Mesendoderm (in vitro differentiated cells): ENCODE results near the gene TAOK3.
"Not testable (repeated sequence)": the region's sequence is repeated elsewhere in the genome, so short reads cannot be mapped to it uniquely, and the experiment has no call there.

ENCODE experiments used
- DNase-seq: peaks from one replicate; pipeline ENCODE4 v3.0.0; 2013
- H2AK5ac ChIP-seq: 2 replicates; pipeline ENCODE4 v1.6.1; 2013; ENCODE audit warnings: low read length, inconsistent platforms
- H2BK120ac ChIP-seq: 2 replicates; pipeline ENCODE4 v1.6.1; 2013; ENCODE audit warnings: low read depth, mild to moderate bottlenecking, low read length, moderate library complexity, mixed read lengths
- H2BK15ac ChIP-seq: replicated peaks from 2 replicates; pipeline ENCODE4 v1.6.1; 2013; ENCODE audit warnings: low read depth, mild to moderate bottlenecking, moderate library complexity
- H2BK5ac ChIP-seq: 2 replicates; pipeline ENCODE4 v1.6.1; 2013; ENCODE audit warnings: low read length, inconsistent platforms
- H3K18ac ChIP-seq: 2 replicates; pipeline ENCODE4 v1.6.1; 2013; ENCODE audit warnings: mild to moderate bottlenecking, low read length, mixed read lengths
- H3K23ac ChIP-seq: one replicate; pipeline ENCODE4 v1.6.1; 2013; ENCODE audit warnings: low read length
- H3K27ac ChIP-seq: 2 replicates; pipeline ENCODE4 v1.5.1; 2013; ENCODE audit warnings: low read depth, mild to moderate bottlenecking, inconsistent platforms, low read length, moderate library complexity
- H3K27me3 ChIP-seq: 2 replicates; pipeline ENCODE4 v1.6.1; 2013; ENCODE audit warnings: low read length, control low read depth, mild to moderate bottlenecking, inconsistent platforms; ENCODE audit not compliant: insufficient read depth, poor library complexity
- H3K36me3 ChIP-seq: 2 replicates; pipeline ENCODE4 v1.6.1; 2013; ENCODE audit warnings: low read length, inconsistent platforms; ENCODE audit not compliant: control insufficient read depth, insufficient read depth
- H3K4ac ChIP-seq: one replicate; pipeline ENCODE4 v1.6.1; 2013; ENCODE audit warnings: low read depth, mild to moderate bottlenecking, low read length, moderate library complexity
- H3K4me1 ChIP-seq: 2 replicates; pipeline ENCODE4 v1.6.1; 2013; ENCODE audit warnings: low read depth, low read length, inconsistent platforms; ENCODE audit not compliant: control insufficient read depth
- H3K4me2 ChIP-seq: 2 replicates; pipeline ENCODE4 v1.6.1; 2013; ENCODE audit warnings: low read length
- H3K4me3 ChIP-seq: 2 replicates; pipeline ENCODE4 v1.5.1; 2013; ENCODE audit warnings: mild to moderate bottlenecking, low read length
- H3K56ac ChIP-seq: one replicate; pipeline ENCODE4 v1.6.1; 2013; ENCODE audit warnings: low read length
- H3K79me1 ChIP-seq: 2 replicates; pipeline ENCODE4 v1.6.1; 2013; ENCODE audit warnings: low read length, inconsistent platforms
- H3K79me2 ChIP-seq: 2 replicates; pipeline ENCODE4 v1.6.1; 2013; ENCODE audit warnings: mild to moderate bottlenecking, low read length; ENCODE audit not compliant: control insufficient read depth, insufficient read depth
- H3K9ac ChIP-seq: 2 replicates; pipeline ENCODE4 v1.6.1; 2013; ENCODE audit warnings: low read length, inconsistent platforms
- H4K5ac ChIP-seq: one replicate; pipeline ENCODE4 v1.6.1; 2013; ENCODE audit warnings: low read length
- H4K8ac ChIP-seq: one replicate; pipeline ENCODE4 v1.6.1; 2013; ENCODE audit warnings: low read depth, mild to moderate bottlenecking, control low read depth, low read length, moderate library complexity
- WGBS: extraction: QIAGEN DNeasy Blood & Tissue Kit; methylation state at CpG from one replicate; pipeline ENCODE4 v1.1.7; 2013; ENCODE audit warnings: low lambda C conversion rate, missing lambda C conversion rate; ENCODE audit not compliant: insufficient coverage; ENCODE audit errors: extremely low coverage; 5-methylcytosine and 5-hydroxymethylcytosine counted together

The TAOK3 gene

GRCh38 chr12:118354903-118355302 is 17.8 kb downstream of the TAOK3 start:
- Histone ChIP-seq H3K27ac (no peak overlapping the region), H3K23ac (no peak overlapping the region), H3K79me1 (no peaks in the 10 kb centered on the region), H2BK120ac (no peak overlapping the region), H3K56ac (no peak overlapping the region), H3K4me1 (no peaks in the 10 kb centered on the region), H3K36me3 (no peaks in the 10 kb centered on the region), H3K4me2 (no peak overlapping the region), H3K79me2 (no peaks in the 10 kb centered on the region), H3K4ac (no peak overlapping the region), H4K5ac (no peak overlapping the region), H3K27me3 (no peaks in the 10 kb centered on the region), H4K8ac (no peak overlapping the region), H3K4me3 (no peak overlapping the region), H3K18ac (no peak overlapping the region), H2BK5ac (no peak overlapping the region), H3K9ac (no peak overlapping the region), H2BK15ac (no peak overlapping the region), H2AK5ac (no peak overlapping the region)
- WGBS = no CpG with 5 or more reads among the region's 1 CpG
- DNase-seq = no peak

- H3K4me3 ChIP-seq, H3K4ac ChIP-seq, H3K36me3 ChIP-seq, H3K23ac ChIP-seq, H3K79me1 ChIP-seq, H3K27me3 ChIP-seq, DNase-seq, H2AK5ac ChIP-seq, H3K4me2 ChIP-seq, H2BK5ac ChIP-seq, H4K5ac ChIP-seq, H3K27ac ChIP-seq, H2BK15ac ChIP-seq, H3K4me1 ChIP-seq, H3K18ac ChIP-seq, H2BK120ac ChIP-seq, H3K79me2 ChIP-seq, H3K9ac ChIP-seq, H3K56ac ChIP-seq, H4K8ac ChIP-seq: not testable (repeated sequence)
- no CpG with 5 or more reads among the region's 4 CpGs for WGBS
Observed at GRCh38 chr12:118354503-118354902, 18.2 kb downstream of the TAOK3 start.

DNA sequence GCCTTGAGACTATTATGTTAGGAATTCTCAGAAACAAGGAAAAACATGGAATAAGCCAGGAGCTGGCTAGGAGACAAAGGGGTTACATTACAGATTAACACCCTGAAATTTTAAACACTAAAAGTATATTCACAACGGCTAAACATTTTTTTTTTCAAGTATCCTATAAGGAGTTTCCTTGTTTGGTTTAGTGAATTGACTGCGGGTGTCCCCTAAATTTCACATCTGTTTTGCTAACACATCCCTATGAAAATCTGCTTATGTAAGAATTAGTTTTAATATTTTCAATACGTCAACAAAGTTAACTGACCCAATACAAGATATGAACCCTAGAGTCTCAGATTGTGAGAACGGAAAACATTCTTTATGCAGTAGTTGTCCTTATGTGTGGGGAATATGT is 19.0 kb downstream of the TAOK3 start:
- H2BK120ac ChIP-seq = no peak overlapping the region
- no peak overlapping the region for H3K9ac ChIP-seq
- H3K27ac ChIP-seq = no peak overlapping the region
- H3K79me2 ChIP-seq = no peaks in the 10 kb centered on the region
- WGBS = no CpG with 5 or more reads among the region's 4 CpGs
- H3K18ac ChIP-seq = no peak overlapping the region
- H3K4ac ChIP-seq = no peak overlapping the region
- no peak for DNase-seq
- H4K8ac ChIP-seq = no peak overlapping the region
- no peak overlapping the region for H3K23ac ChIP-seq
- no peaks in the 10 kb centered on the region for H3K79me1 ChIP-seq
- no peaks in the 10 kb centered on the region for H3K4me1 ChIP-seq
- no peak overlapping the region for H2BK5ac ChIP-seq
- H3K27me3 ChIP-seq = no peaks in the 10 kb centered on the region
- no peak overlapping the region for H3K4me2 ChIP-seq
- H2BK15ac ChIP-seq = no peak overlapping the region
- H2AK5ac ChIP-seq = no peak overlapping the region
- H3K4me3 ChIP-seq = no peak overlapping the region
- H3K36me3 ChIP-seq = no peaks in the 10 kb centered on the region
- H4K5ac ChIP-seq = no peak overlapping the region
- H3K56ac ChIP-seq = no peak overlapping the region

GRCh38 chr12:118350908-118351559 is 21.7 kb downstream of the TAOK3 start:
- no peaks in the 10 kb centered on the region for H3K36me3 ChIP-seq
- H3K9ac ChIP-seq = no peak overlapping the region
- H3K79me1 ChIP-seq = no peaks in the 10 kb centered on the region
- H3K23ac ChIP-seq = no peak overlapping the region
- H3K56ac ChIP-seq = no peak overlapping the region
- no peak overlapping the region for H3K27ac ChIP-seq
- H2BK15ac ChIP-seq = no peak overlapping the region
- H4K5ac ChIP-seq = no peak overlapping the region
- no peaks in the 10 kb centered on the region for H3K79me2 ChIP-seq
- H2BK120ac ChIP-seq = no peak overlapping the region
- H2AK5ac ChIP-seq = no peak overlapping the region
- H3K4me1 ChIP-seq = no peaks in the 10 kb centered on the region
- no peak overlapping the region for H2BK5ac ChIP-seq
- no peak overlapping the region for H3K4me3 ChIP-seq
- no peak overlapping the region for H3K18ac ChIP-seq
- DNase-seq = no peak
- H3K4ac ChIP-seq = no peak overlapping the region
- no peak overlapping the region for H4K8ac ChIP-seq
- H3K27me3 ChIP-seq = no peaks in the 10 kb centered on the region
- WGBS = no CpG with 5 or more reads among the region's 6 CpGs
- no peak overlapping the region for H3K4me2 ChIP-seq

- H2BK120ac ChIP-seq = no peak overlapping the region
- no peak overlapping the region for H3K18ac ChIP-seq
Observed at GRCh38 chr12:118347916-118348315, 24.8 kb downstream of the TAOK3 start.

DNA sequence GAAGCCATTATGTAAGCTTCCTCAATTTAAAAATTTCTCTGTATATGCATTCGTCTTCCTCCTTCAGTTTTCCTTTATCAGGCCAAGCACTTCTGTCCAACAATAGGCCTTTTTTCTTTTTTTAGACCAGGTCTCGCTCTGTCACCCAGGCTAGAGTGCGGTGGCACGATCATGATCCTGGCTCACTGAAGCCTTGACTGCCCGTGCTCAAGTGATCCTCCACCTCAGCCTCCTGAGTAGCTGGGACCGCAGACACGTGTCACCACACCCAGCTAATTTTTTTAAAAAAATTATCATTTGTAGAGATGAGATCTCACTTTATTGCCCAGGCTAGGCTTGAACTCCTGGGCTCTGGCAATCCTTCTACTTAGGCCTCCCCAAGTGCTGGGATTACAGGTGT is 25.8 kb downstream of the TAOK3 start:
- Histone ChIP-seq H3K18ac (no peak overlapping the region), H2BK5ac (no peak overlapping the region), H3K4me3 (no peak overlapping the region), H3K27ac (no peak overlapping the region), H2BK15ac (no peak overlapping the region), H3K4ac (no peak overlapping the region), H3K27me3 (no peaks in the 10 kb centered on the region), H2AK5ac (no peak overlapping the region), H3K4me2 (no peak overlapping the region), H3K36me3 (no peaks in the 10 kb centered on the region), H3K79me2 (no peaks in the 10 kb centered on the region), H3K4me1 (peaks cover 2% of the 10 kb centered on the region), H3K23ac (no peak overlapping the region), H4K8ac (no peak overlapping the region), H4K5ac (no peak overlapping the region), H3K79me1 (no peaks in the 10 kb centered on the region), H3K9ac (no peak overlapping the region), H2BK120ac (no peak overlapping the region), H3K56ac (no peak overlapping the region)
- WGBS = no CpG with 5 or more reads among the region's 7 CpGs
- no peak for DNase-seq

More at GRCh38 chr12:118347916-118348315, 24.8 kb downstream of the TAOK3 start:
- WGBS = no CpG with 5 or more reads among the region's 2 CpGs
- Histone ChIP-seq H3K4me1 (peaks cover 2% of the 10 kb centered on the region), H3K36me3 (no peaks in the 10 kb centered on the region), H4K5ac (no peak overlapping the region), H3K27ac (no peak overlapping the region), H3K4ac (no peak overlapping the region), H3K4me3 (no peak overlapping the region), H2AK5ac (no peak overlapping the region), H3K56ac (no peak overlapping the region), H3K27me3 (no peaks in the 10 kb centered on the region), H4K8ac (no peak overlapping the region), H3K79me1 (no peaks in the 10 kb centered on the region), H3K23ac (no peak overlapping the region), H3K4me2 (no peak overlapping the region), H3K79me2 (no peaks in the 10 kb centered on the region), H2BK15ac (no peak overlapping the region), H3K9ac (no peak overlapping the region), H2BK5ac (no peak overlapping the region)
- no peak for DNase-seq
